Suppressor macrophage treated with lipopolysaccharide for 4 hours (primary cell): Measurements from ENCODE around the gene CUX1.

Source experiments
- DNase-seq: peaks from one replicate; pipeline ENCODE4 v3.0.0-alpha.2; 2020

The CUX1 gene

DNA sequence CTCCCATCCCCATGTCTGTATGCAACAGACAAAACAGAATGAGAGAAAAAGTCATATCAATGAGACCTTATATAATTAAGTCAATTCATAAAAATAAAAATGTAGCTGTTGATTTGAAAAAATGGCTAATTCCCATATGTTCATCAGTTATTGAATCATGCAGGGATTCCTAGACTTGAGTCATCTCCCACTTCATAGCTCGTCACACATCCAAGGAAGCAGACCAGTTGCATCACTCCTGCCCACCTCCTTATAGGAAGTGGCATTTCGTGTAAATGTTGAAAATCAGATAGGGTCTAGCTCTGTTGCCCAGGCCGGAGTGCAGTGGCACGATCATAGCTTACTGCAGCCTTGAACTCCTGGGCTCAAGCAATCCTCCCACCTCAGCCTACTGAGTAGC is 413.2 kb downstream of the CUX1 start:
- DNase-seq = peak; percentile 28

- no peak for DNase-seq
Observed at GRCh38 chr7:102232611-102233286, 415.3 kb downstream of the CUX1 start.

DNA sequence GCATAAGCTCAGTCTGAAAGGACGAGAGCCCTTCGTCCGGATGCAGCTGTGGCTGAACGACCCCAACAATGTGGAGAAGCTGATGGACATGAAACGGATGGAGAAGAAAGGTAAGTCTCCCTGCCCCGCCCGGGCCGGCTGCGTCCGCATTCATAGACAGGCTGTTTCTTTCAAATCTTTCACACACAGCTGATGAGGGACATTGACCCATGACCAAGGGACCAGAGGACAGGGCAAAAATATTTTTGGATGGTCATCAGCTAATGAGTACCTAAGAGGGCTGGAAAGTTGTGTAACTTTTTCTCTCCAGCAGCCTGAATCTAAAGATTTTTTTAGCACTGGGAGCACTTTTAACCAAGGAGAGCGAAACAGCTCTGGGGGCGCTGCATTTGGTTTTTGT is 416.7 kb downstream of the CUX1 start:
- DNase-seq = no peak

DNA sequence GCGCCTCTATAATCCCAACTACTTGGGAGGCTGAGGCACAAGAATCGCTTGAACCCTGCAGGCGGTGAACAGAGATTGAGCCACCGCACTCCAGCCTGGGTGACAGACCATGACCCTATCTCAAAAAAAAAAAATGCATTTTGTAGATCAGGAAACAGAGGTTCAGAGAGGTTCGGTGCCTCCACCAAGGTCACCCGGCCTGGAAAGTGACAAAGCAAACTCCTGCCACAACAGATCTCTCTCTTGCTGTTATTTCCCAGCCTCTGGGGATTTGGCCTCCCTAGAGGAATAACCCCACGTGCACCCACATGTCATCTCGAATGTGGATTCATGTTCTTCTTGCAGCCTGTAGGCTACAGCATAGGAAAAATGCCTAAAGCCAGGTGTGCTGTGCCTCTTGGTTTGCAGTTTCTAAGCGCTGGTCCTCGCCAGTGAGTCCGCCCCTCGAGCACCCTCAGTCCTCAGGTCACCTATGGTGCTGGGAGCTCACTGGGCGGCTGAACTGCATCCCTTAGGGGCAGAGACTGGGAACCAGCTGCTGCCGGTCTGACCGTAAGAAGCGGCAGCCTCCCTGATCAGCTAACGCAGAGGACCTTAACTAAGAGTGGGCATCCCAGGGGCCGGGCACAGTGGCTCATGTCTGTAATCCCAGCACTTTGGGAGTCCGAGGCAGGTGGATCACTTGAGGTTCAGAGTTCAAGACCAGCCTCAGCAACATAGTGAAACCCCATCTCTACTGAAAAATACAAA is 417.6 kb downstream of the CUX1 start:
- no peak for DNase-seq

GRCh38 chr7:102236102-102236501 is 418.7 kb downstream of the CUX1 start:
- no peak for DNase-seq

DNA sequence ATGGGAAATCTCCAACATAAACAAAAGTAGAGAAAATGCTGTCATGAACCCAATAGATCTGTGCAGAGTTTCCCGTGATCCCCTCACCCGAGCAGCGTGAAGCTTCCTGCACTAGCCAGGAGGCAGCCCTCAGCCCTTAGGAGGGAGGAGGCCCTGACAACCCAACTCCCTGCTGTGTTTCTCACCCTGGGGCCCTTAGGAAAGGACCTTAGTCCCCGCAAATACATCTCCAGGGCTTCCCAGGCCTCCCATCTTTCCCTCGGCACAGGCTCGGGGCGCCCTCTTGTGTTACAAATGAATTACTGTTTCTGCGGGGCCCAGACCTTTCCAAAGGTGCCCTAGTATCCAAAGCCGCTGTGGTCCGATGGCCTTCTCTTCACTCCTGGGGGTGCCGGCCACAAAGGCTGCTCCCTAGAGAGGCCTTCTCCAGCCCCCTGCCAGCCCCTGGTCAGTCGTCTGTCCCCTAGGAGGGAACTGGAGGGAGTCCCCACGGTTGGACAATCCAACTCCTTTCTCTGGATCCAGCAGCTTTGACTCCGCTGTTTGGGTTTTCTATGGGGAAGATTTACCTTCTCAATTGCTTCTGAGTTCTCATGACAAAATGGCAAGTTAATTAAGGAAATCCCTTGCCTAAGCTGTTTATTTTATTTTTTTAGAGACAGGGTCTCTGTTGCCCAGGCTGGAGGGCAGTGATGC is 419.3 kb downstream of the CUX1 start:
- peak; percentile 77 for DNase-seq

- no peak for DNase-seq
Observed at GRCh38 chr7:102239206-102239820, 421.9 kb downstream of the CUX1 start.

- no peak for DNase-seq
Observed at GRCh38 chr7:102241431-102241830, 424.0 kb downstream of the CUX1 start.

DNA sequence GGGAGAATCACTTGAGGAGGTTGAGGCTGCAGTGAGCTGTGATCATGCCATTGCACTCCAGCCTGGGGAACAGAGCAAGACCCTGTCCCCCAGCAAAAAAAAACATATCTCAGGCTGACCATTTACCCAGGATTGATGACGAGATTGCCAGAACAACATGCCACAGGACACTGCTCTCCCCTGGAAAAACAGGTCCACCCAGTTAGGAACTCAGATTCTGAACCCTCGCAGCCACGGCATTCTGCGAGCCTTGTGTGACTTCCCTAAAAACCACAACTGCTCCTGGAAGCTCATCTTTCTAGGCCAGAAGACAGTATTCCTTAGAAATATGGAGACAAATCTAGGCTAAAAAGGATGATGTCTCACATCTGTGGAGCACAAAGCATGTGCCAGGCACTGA is 427.2 kb downstream of the CUX1 start:
- no peak for DNase-seq

GRCh38 chr7:102248081-102248455 is 430.6 kb downstream of the CUX1 start:
- no peak for DNase-seq

- no peak for DNase-seq
Observed at GRCh38 chr7:102248456-102249395, 431.3 kb downstream of the CUX1 start.

DNA sequence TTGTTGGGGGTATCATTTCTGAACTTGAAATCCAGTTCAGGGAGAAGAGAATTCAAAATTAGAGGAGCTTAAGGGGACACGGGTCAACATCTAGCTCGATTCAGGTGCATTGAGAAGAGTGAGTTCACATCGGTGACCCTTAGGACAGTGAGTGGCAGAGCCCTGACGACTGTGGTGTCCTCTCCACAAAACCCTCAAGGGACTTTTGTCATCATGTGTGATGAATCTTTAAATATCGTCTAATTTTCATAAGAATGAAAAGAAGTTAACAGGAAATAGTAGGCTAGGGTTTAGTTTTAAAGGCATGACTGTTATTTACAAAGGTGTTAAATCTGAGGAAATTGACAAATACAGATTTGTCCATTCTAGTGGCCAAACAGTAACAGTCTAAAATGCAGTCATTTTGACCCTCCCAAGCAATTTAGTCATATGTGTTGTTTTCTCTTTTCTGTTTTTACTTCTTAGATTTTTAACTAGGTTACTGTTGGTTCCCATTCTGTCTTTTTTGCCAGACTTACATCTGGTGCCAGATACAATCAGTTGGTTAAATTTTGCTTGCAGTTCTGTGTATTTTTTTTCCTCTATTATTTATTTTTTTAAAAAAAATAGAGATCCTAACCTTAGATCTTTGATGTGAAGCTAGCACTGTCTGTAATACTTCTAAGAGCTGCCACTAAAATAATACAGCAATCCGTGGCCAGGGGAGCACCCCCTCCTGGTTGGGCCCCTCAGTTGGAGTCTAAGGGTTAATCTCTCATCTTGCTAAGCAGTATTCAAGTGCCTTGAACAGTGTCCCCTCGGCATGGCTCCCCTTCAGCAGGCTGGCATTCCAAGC is 434.3 kb downstream of the CUX1 start:
- DNase-seq = no peak

DNA sequence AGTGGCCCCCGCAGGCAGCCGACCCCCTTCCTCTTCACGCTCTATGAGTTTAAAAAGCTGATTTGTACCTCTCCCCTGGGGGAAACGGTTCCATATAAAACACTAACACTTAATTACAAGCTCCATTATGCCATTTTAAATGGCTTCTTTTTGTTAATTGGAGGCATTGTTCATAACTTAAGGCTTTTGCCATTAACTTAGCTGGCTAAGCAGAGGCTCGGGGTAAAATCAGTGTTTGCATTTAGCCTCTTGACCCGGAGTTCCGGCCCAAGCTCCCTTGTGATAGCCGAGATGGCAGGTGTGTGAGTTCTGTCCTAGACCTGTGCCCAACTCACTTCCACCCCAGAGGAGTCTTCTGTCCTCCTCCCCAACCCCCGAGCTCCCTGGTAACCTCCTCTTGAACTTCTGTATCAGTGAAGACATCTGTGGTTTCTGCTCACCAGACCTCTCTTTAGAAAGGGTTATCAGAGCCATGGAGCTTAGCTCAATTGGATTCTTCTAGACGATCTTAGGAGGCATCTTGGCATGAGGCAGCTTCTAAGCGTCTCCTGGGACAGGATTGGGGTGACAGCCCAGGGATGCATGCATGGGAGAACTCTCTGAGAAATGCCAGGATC is 435.0 kb downstream of the CUX1 start:
- DNase-seq = no peak

GRCh38 chr7:102253066-102253972 is 435.9 kb downstream of the CUX1 start:
- DNase-seq = no peak

DNA sequence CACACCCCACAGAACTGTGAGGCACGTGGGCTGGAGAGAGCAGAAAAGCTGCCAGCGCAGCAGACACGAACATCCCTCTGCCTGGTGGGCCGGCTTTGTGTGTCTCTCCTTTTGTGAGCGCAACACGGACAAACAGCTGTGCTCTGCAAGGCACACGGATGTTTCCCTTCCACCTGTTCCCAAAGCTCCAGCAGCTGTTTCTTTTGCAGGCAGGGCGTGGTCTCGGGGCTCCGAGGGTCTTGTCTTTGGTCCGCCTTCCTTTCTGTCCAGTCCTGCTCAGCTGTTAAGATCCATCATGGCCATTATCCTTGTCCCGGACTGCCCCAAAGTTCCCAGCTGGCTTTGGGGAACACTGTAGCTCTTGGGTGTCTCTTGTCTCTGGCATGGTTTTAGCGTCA is 436.5 kb downstream of the CUX1 start:
- DNase-seq = no peak

GRCh38 chr7:102254521-102254920 is 437.1 kb downstream of the CUX1 start:
- no peak for DNase-seq

GRCh38 chr7:102255501-102255900 is 438.1 kb downstream of the CUX1 start:
- DNase-seq = no peak

DNA sequence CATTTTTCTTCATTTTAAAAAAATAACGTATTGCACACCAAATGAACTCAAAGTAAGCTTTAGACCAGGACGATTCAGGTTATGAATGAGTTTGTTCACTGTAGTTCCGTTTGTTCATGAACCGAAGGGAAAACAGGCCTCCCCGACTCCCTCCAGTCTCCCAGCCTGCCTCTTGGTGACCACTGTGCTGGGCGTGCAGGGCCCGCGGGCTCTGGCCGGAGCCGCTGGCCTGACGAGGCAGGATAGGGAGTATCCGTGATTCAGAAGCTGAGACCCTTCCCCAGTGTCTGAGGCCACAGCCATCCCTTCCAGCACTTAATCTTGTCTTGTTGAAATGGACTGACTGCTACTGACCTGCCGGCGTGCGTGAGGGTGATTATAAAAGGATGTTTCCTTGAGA is 438.5 kb downstream of the CUX1 start:
- DNase-seq = no peak

- no peak for DNase-seq
Observed at GRCh38 chr7:102258073-102258748, 440.8 kb downstream of the CUX1 start.
